Measurements from ENCODE around the gene TMEM154. TPM values are rescaled to one million over a fixed set of nuclear protein-coding genes. Genes with fewer than 3 reads are reported as not detected.
A peak's percentile ranks its signal among the peaks of the same experiment; 100 is the strongest.

TMEM154 gene
- polyA plus RNA-seq, 3 donors = 24.7 to 157 (median 117) TPM

DNA sequence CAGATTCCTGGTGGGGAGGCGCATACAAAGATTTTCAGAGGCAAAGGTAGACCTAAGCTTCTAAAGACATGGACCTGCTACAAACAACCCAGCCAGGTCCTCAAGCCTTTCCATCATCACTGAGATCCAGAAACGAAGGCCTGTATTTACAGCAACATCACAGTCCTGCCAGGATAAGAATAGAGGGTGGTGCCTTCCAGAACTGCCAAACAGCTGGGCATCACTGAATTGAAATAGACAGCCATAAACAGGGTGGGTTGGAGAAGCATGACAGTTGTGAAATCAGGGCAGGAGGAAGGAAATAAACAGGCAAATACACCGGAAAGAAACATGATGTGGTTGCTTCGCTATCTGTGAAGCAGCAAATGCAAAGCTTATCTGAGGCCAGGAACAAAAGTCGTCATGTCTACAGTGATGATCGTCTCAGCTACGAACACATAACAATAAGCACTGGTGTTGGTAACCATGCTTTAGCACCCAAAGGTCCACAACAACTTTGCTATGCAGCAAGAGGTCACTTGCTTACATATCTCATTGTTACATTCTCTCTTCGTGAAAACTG, 6.7 kb upstream of the TMEM154 start:
- Histone ChIP-seq H2AFZ (ENCODE audit: insufficient read depth, low read depth, low read length, poor library complexity, severe bottlenecking) (peak overlapping the region; percentile 32), H3K36me3 (replicated peaks in 1 of 2; ENCODE audit: control insufficient read depth in 1 of 2, insufficient read depth in 2 of 2, low read length in 2 of 2) (no peaks in the 10 kb centered on the region), H3K9ac (ENCODE audit: insufficient read depth, low read length, poor library complexity, severe bottlenecking) (no peak overlapping the region), H3K4me1 (ENCODE audit: control insufficient read depth in 1 of 2, insufficient read depth in 2 of 2, low read length in 2 of 2) (peaks cover 19% of the 10 kb centered on the region in 2 donors), H3K9me3 (replicated peaks in 1 of 2; ENCODE audit: control insufficient read depth in 1 of 2, insufficient read depth in 1 of 2, low read length in 2 of 2) (no peaks in the 10 kb centered on the region), H3K4me3 (replicated peaks in 1 of 3; ENCODE audit: low read depth in 2 of 3, low read length in 3 of 3) (no peak overlapping the region), H3K79me2 (ENCODE audit: insufficient read depth, low read length) (no peaks in the 10 kb centered on the region), H3K27me3 (ENCODE audit: control insufficient read depth in 2 of 2, insufficient read depth in 2 of 2, low read length in 2 of 2) (no peaks in the 10 kb centered on the region), H3K27ac (ENCODE audit: low read depth in 1 of 2, low read length in 2 of 2) (no peak overlapping the region), H4K20me1 (ENCODE audit: insufficient read depth, low read length) (no peaks in the 10 kb centered on the region), H3K4me2 (replicated peaks; ENCODE audit: extremely low read depth, low read length, poor library complexity, severe bottlenecking) (no peak overlapping the region)
- Mint-ChIP-seq H3K27me3 (ENCODE audit: low read depth in 3 of 3) (peaks cover 0 to 6% (median 1%) of the 10 kb centered on the region in 3 donors), H3K27ac (peak overlapping the region in 1 of 7 donors; percentile 91), H3K4me1 (peaks cover 25% of the 10 kb centered on the region), H3K4me3 (no peak overlapping the region), H3K36me3 (no peaks in the 10 kb centered on the region), H3K9me3 (no peaks in the 10 kb centered on the region)
- peak in 2 of 3 donors; percentile 34 to 35 for DNase-seq
- intact Hi-C loops (cut with micrococcal nuclease) = no loop called here
- 87% methylated on average over 4 of the region's 8 CpGs for WGBS (ENCODE audit: insufficient coverage)
- TF ChIP-seq, protein P1, sequence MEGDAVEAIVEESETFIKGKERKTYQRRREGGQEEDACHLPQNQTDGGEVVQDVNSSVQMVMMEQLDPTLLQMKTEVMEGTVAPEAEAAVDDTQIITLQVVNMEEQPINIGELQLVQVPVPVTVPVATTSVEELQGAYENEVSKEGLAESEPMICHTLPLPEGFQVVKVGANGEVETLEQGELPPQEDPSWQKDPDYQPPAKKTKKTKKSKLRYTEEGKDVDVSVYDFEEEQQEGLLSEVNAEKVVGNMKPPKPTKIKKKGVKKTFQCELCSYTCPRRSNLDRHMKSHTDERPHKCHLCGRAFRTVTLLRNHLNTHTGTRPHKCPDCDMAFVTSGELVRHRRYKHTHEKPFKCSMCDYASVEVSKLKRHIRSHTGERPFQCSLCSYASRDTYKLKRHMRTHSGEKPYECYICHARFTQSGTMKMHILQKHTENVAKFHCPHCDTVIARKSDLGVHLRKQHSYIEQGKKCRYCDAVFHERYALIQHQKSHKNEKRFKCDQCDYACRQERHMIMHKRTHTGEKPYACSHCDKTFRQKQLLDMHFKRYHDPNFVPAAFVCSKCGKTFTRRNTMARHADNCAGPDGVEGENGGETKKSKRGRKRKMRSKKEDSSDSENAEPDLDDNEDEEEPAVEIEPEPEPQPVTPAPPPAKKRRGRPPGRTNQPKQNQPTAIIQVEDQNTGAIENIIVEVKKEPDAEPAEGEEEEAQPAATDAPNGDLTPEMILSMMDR (IDR thresholded peaks at IDR 0.05) = no peak

DNA sequence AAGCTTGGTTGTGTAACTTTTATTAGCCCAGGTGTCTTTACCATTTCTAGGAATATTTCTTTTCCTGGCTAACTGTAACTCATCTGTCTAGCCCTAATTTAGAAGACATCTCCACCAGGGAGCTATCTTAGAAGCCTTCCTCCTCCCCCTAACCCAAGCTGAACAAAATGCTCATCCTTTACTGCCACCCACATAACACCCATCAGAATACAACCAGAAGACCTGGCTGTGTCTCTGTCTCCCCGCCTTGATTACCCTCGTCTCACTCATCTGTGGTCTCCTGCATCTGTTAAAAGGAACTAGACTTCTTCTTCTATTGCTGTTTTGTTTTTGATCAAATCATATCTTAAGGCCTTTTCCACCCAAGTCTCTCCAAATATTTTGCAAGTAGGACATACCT, 4.8 kb upstream of the TMEM154 start:
- WGBS (ENCODE audit: insufficient coverage) = no CpG with 5 or more reads among the region's 2 CpGs

More for the DNA sequence above, 4.8 kb upstream of the TMEM154 start:
- H3K4me3 ChIP-seq (replicated peaks in 1 of 3; ENCODE audit: low read depth in 2 of 3, low read length in 3 of 3) = no peak overlapping the region
- H4K20me1 ChIP-seq (ENCODE audit: insufficient read depth, low read length) = no peaks in the 10 kb centered on the region
- peak overlapping the region in 1 of 7 donors; percentile 47 for H3K27ac Mint-ChIP-seq
- H2AFZ ChIP-seq (ENCODE audit: insufficient read depth, low read depth, low read length, poor library complexity, severe bottlenecking) = no peak overlapping the region
- no peaks in the 10 kb centered on the region for H3K27me3 ChIP-seq (ENCODE audit: control insufficient read depth in 2 of 2, insufficient read depth in 2 of 2, low read length in 2 of 2)
- H3K36me3 Mint-ChIP-seq = no peaks in the 10 kb centered on the region
- H3K4me1 ChIP-seq (ENCODE audit: control insufficient read depth in 1 of 2, insufficient read depth in 2 of 2, low read length in 2 of 2) = peaks cover 24 to 29% of the 10 kb centered on the region in 2 donors
- no peaks in the 10 kb centered on the region for H3K36me3 ChIP-seq (replicated peaks in 1 of 2; ENCODE audit: control insufficient read depth in 1 of 2, insufficient read depth in 2 of 2, low read length in 2 of 2)
- no peaks in the 10 kb centered on the region for H3K9me3 Mint-ChIP-seq
- H3K9me3 ChIP-seq (replicated peaks in 1 of 2; ENCODE audit: control insufficient read depth in 1 of 2, insufficient read depth in 1 of 2, low read length in 2 of 2) = no peaks in the 10 kb centered on the region
- intact Hi-C loops (cut with micrococcal nuclease) = no loop called here
- peaks cover 0 to 2% (median 0%) of the 10 kb centered on the region in 3 donors for H3K27me3 Mint-ChIP-seq (ENCODE audit: low read depth in 3 of 3)
- TF ChIP-seq, protein P1 (IDR thresholded peaks at IDR 0.05) = no peak
- H3K4me2 ChIP-seq (replicated peaks; ENCODE audit: extremely low read depth, low read length, poor library complexity, severe bottlenecking) = no peak overlapping the region
- no peak overlapping the region for H3K9ac ChIP-seq (ENCODE audit: insufficient read depth, low read length, poor library complexity, severe bottlenecking)
- no peak overlapping the region for H3K4me3 Mint-ChIP-seq
- H3K27ac ChIP-seq (ENCODE audit: low read depth in 1 of 2, low read length in 2 of 2) = no peak overlapping the region
- DNase-seq = no peak
- H3K4me1 Mint-ChIP-seq = peaks cover 36% of the 10 kb centered on the region
- no peaks in the 10 kb centered on the region for H3K79me2 ChIP-seq (ENCODE audit: insufficient read depth, low read length)
